HCT116 (cell line): ENCODE data around the gene UBE2E1. TPM values are rescaled to one million over a fixed set of nuclear protein-coding genes. Genes with fewer than 3 reads are reported as not detected.

Experiments used
- ATAC-seq: fragments of 200-7000 bp; cut with Tn5 transposase; 2 replicates; pipeline ENCODE4 v1.9.1; 2020; ENCODE audit warnings: mild to moderate bottlenecking, moderate library complexity
- BruUV-seq: library from RNA; stranded (reverse); fragments of 400-500 nt; replicated peaks from 2 replicates; lab custom pipeline; 2021; lab: Mats Ljungman, UMichigan
- CTCF ChIA-PET: fragments of 300-600 bp; sonication (Branson Sonifier 250); formaldehyde crosslinking; loops from one replicate; lab custom pipeline; 2021; ENCODE audit warnings: antibody characterized with exemption; lab: Charles Lee
- POLR2A ChIA-PET: fragments of 300-600, 350-600 bp; sonication (Branson Sonifier 250); formaldehyde crosslinking; loops from one replicate; lab custom pipeline; 2021; ENCODE audit warnings: antibody characterized with exemption; lab: Charles Lee
- RAD21 ChIA-PET, 2 experiments: fragments of 300-600 bp; sonication (Branson Sonifier 250); formaldehyde crosslinking; loops; one replicate each; lab custom pipeline; 2023; ENCODE audit warnings: low total read pairs in 2 of 2; ENCODE audit not compliant: uncharacterized antibody in 2 of 2, unreplicated experiment in 2 of 2, low non-redundant PET in 1 of 2; lab: Charles Lee
- DNase-seq: peaks from one replicate; pipeline ENCODE4 v3.0.0-alpha.2; 2010; ENCODE audit warnings: low read depth, low spot score
- H2AFZ ChIP-seq: fragments of 200-600 bp; shearing (Covaris generic), sonication (generic); 2 replicates; pipeline ENCODE4 v1.6.1; 2017; ENCODE audit warnings: low read depth, mixed run types, mixed read lengths, antibody characterized with exemption, low read length; ENCODE audit not compliant: poor library complexity, severe bottlenecking
- H3K27ac ChIP-seq: 2 replicates; pipeline ENCODE4 v1.5.1; 2012; ENCODE audit warnings: low read depth, low read length
- H3K27me3 ChIP-seq: fragments of 200-600 bp; sonication (generic); 2 replicates; pipeline ENCODE4 v1.6.1; 2016; ENCODE audit warnings: mixed run types, low read length, mixed read lengths; ENCODE audit not compliant: insufficient read depth
- H3K36me3 ChIP-seq, 2 experiments: fragments of 200-500 bp in 1 of 2; fragments of 200-600 bp in 1 of 2; sonication (Bioruptor generic) in 1 of 2; sonication (generic) in 1 of 2; 2 replicates each; pipeline versions ENCODE4 v1.5.1 to v1.6.1; 2014 to 2016; ENCODE audit warnings: low read length in 2 of 2, inconsistent platforms in 1 of 2, mixed read lengths in 1 of 2, mixed run types in 1 of 2; ENCODE audit not compliant: insufficient read depth in 2 of 2, control insufficient read depth in 1 of 2
- H3K4me1 ChIP-seq, 2 experiments: fragments of 200-600 bp in 1 of 2; sonication (generic) in 1 of 2; 2 replicates each; pipeline versions ENCODE4 v1.5.1 to v1.6.1; 2012 to 2017; ENCODE audit warnings: low read length in 2 of 2, inconsistent platforms in 1 of 2, mild to moderate bottlenecking in 1 of 2, mixed read lengths in 1 of 2, mixed run types in 1 of 2, moderate library complexity in 1 of 2; ENCODE audit not compliant: insufficient read depth in 2 of 2, control insufficient read depth in 1 of 2
- H3K4me2 ChIP-seq: fragments of 200-600 bp; sonication (generic); 2 replicates; pipeline ENCODE4 v1.6.1; 2017; ENCODE audit warnings: mixed run types, low read length, mixed read lengths
- H3K4me3 ChIP-seq, 2 experiments: fragments of 200-600 bp in 1 of 2; sonication (generic) in 1 of 2; replicated peaks in 1 of 2; 2 replicates each; pipeline ENCODE4 v1.5.1; 2011 to 2016; ENCODE audit warnings: low read length in 2 of 2, control low read depth in 1 of 2, low read depth in 1 of 2, mild to moderate bottlenecking in 1 of 2, mixed read lengths in 1 of 2, mixed run types in 1 of 2
- H3K79me2 ChIP-seq: fragments of 200-600 bp; sonication (generic); 2 replicates; pipeline ENCODE4 v1.6.1; 2017; ENCODE audit warnings: mild to moderate bottlenecking, mixed run types, low read length, moderate library complexity, mixed read lengths; ENCODE audit not compliant: insufficient read depth
- H3K9ac ChIP-seq: fragments of 200-600 bp; sonication (generic); 2 replicates; pipeline ENCODE4 v1.6.1; 2016; ENCODE audit warnings: low read length, mixed read lengths
- H3K9me2 ChIP-seq: fragments of 200-600 bp; sonication (generic), shearing (Covaris generic); 2 replicates; pipeline ENCODE4 v1.6.1; 2017; ENCODE audit warnings: mixed run types, mild to moderate bottlenecking, moderate library complexity; ENCODE audit not compliant: insufficient read depth
- H3K9me3 ChIP-seq, 2 experiments: fragments of 200-500 bp in 1 of 2; fragments of 200-600 bp in 1 of 2; sonication (Bioruptor generic) in 1 of 2; sonication (generic) in 1 of 2; 2 replicates each; pipeline ENCODE4 v1.6.1; 2014 to 2017; ENCODE audit warnings: low read length in 2 of 2, mixed read lengths in 2 of 2, inconsistent platforms in 1 of 2, low read depth in 1 of 2, mild to moderate bottlenecking in 1 of 2, mixed run types in 1 of 2, moderate library complexity in 1 of 2; ENCODE audit not compliant: control insufficient read depth in 1 of 2, insufficient read depth in 1 of 2
- H4K20me1 ChIP-seq: fragments of 200-600 bp; sonication (generic), shearing (Covaris generic); 2 replicates; pipeline ENCODE4 v1.6.1; 2017; ENCODE audit warnings: mixed run types, mild to moderate bottlenecking, moderate library complexity; ENCODE audit not compliant: insufficient read depth
- EGR1 ChIP-seq: IDR thresholded peaks from 2 replicates; pipeline ENCODE4 v1.6.1; 2012; ENCODE audit warnings: low read depth
- EZH2phosphoT487 ChIP-seq: fragments of 200-600 bp; IDR thresholded peaks from 2 replicates; pipeline ENCODE4 v1.6.1; 2018; ENCODE audit warnings: antibody characterized with exemption, borderline replicate concordance
- JUND ChIP-seq: IDR thresholded peaks from 2 replicates; pipeline ENCODE4 v1.6.1; 2012
- POLR2A ChIP-seq: IDR thresholded peaks from 2 replicates; pipeline ENCODE4 v1.7.0; 2011; ENCODE audit warnings: borderline replicate concordance; ENCODE audit not compliant: insufficient read depth, insufficient read length; ENCODE audit errors: extremely low read depth
- POLR2AphosphoS5 ChIP-seq: IDR thresholded peaks from 2 replicates; pipeline ENCODE4 v1.6.1; 2011; ENCODE audit warnings: mild to moderate bottlenecking, low read depth, low read length, moderate library complexity
- RAD21 ChIP-seq: IDR thresholded peaks from 2 replicates; pipeline ENCODE4 v1.6.1; 2012; ENCODE audit warnings: low read depth, mild to moderate bottlenecking
- SIN3A ChIP-seq: IDR thresholded peaks from 2 replicates; pipeline ENCODE4 v1.6.1; 2012; ENCODE audit warnings: low read depth
- SRF ChIP-seq: IDR thresholded peaks from 2 replicates; pipeline ENCODE4 v1.6.1; 2012; ENCODE audit warnings: low read depth
- TCF7L2 ChIP-seq: IDR thresholded peaks from 2 replicates; pipeline ENCODE4 v1.7.0; 2011; ENCODE audit warnings: borderline replicate concordance, inconsistent platforms; ENCODE audit not compliant: insufficient read depth, insufficient read length; ENCODE audit errors: extremely low read depth
- YY1 ChIP-seq: IDR thresholded peaks from 2 replicates; pipeline ENCODE4 v1.6.1; 2011; ENCODE audit warnings: low read length, low read depth, moderate library complexity, mild to moderate bottlenecking; ENCODE audit not compliant: insufficient replicate concordance; ENCODE audit errors: extremely low read depth
- ZBTB33 ChIP-seq: IDR thresholded peaks from 2 replicates; pipeline ENCODE4 v1.6.1; 2011; ENCODE audit warnings: mild to moderate bottlenecking, low read length, moderate library complexity; ENCODE audit not compliant: insufficient replicate concordance; ENCODE audit errors: extremely low read depth
- ZFX ChIP-seq: fragments of 450-650 bp; IDR thresholded peaks from 2 replicates; pipeline ENCODE4 v1.6.1; 2017
- ZNF274 ChIP-seq: fragments of 200-500 bp; sonication (Bioruptor generic); IDR thresholded peaks from 2 replicates; pipeline ENCODE4 v1.6.1; 2014; ENCODE audit warnings: mild to moderate bottlenecking, low read depth, low read length, inconsistent platforms
- intact Hi-C: fragments of 100-400 bp; cut with micrococcal nuclease; formaldehyde crosslinking; loops from 2 replicates; pipeline ENCODE4 v1.10.0; 2022
- total RNA-seq: library from RNA; stranded (reverse); gene quantifications from one replicate; pipeline ENCODE4 v1.2.1, GENCODE V29; 2021; ENCODE audit not compliant: unreplicated experiment
- TF ChIP-seq, protein P1 (sequence below): IDR thresholded peaks from 2 replicates; pipeline ENCODE4 v1.6.1; 2012
- TF ChIP-seq, protein P2 (sequence below): IDR thresholded peaks from 2 replicates; pipeline ENCODE4 v1.6.1; 2012

Gene UBE2E1
- total RNA-seq, 1 experiment from 2014 or later: 75.1 TPM

DNA sequence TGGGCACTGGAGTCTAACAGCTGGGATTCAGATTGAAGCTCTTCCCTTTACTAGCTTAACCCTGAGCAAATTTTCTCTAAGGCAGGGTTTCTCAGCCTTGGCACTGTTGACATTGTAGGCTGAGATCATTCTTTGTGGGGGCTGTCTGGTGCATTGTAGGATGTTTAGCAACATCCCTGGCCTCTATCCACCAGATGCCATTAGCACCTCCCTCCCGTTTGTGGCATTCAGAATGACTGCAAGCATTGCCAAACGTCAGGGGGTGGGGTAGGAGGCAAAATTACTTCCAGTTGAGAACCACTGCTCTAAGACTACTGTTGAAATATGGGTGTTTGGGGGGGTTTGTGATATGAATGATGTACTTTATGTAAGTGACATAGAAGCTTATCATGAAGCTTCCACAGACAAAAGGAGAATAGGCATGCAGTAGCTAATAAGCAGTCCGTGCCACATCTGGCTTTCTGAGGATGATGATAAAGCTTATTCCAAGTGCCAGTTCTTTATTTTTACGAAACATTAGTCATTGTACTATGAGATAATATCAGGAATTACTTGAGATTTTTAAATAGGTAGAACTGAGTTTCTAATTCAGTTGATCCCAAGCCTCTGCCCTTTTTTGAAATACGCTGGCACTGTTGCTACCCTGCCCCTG, 71.7 kb downstream of the UBE2E1 start:
- H3K27ac ChIP-seq: no peak overlapping the region
- no peaks in the 10 kb centered on the region for H3K4me1 ChIP-seq
- no peak overlapping the region for H2AFZ ChIP-seq
- peaks cover 4% of the 10 kb centered on the region; the same call in 1 of the 2 replicates for H4K20me1 ChIP-seq
- no peaks in the 10 kb centered on the region for H3K9me3 ChIP-seq
- no peak overlapping the region for H3K4me2 ChIP-seq
- no peaks in the 10 kb centered on the region for H3K27me3 ChIP-seq
- ATAC-seq: no peak
- no peak overlapping the region for H3K4me3 ChIP-seq
- H3K9ac ChIP-seq: no peak overlapping the region
- BruUV-seq: no TSS peak
- DNase-seq: no peak
- POLR2A ChIA-PET: no interaction called here
- RAD21 ChIA-PET: no interaction called here
- TF ChIP-seq SRF (no peak), YY1 (no peak), TCF7L2 (no peak)
- no peaks in the 10 kb centered on the region for H3K9me2 ChIP-seq
- intact Hi-C loops: no loop called here
- CTCF ChIA-PET: interaction anchor here (0.9 kb wide), 1 partner anchor 11 kb away, joined by 3 read pairs; no protein-coding TSS in a partner anchor
- no peaks in the 10 kb centered on the region for H3K36me3 ChIP-seq
- H3K79me2 ChIP-seq: peaks cover 24% of the 10 kb centered on the region

- Histone ChIP-seq H3K36me3 (no peaks in the 10 kb centered on the region), H3K79me2 (peaks cover 30% of the 10 kb centered on the region), H2AFZ (no peak overlapping the region), H3K27me3 (no peaks in the 10 kb centered on the region), H3K4me1 (no peaks in the 10 kb centered on the region), H3K9me2 (no peaks in the 10 kb centered on the region), H3K9me3 (no peaks in the 10 kb centered on the region), H3K4me2 (no peak overlapping the region), H3K27ac (no peak overlapping the region), H3K9ac (no peak overlapping the region), H3K4me3 (no peak overlapping the region), H4K20me1 (peaks cover 4% of the 10 kb centered on the region; the same call in 1 of the 2 replicates)
- POLR2A ChIA-PET: no interaction called here
- no peak for ATAC-seq
- intact Hi-C loops: no loop called here
- RAD21 ChIA-PET: no interaction called here
- no peak for DNase-seq
- BruUV-seq: no TSS peak
- CTCF ChIA-PET: no interaction called here
- TF ChIP-seq, protein P1, sequence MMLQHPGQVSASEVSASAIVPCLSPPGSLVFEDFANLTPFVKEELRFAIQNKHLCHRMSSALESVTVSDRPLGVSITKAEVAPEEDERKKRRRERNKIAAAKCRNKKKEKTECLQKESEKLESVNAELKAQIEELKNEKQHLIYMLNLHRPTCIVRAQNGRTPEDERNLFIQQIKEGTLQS: no peak
- TF ChIP-seq SIN3A (no peak), EGR1 (no peak), ZBTB33 (no peak), POLR2A (no peak), ZNF274 (no peak), RAD21 (no peak), SRF (no peak), ZFX (no peak), JUND (no peak), EZH2phosphoT487 (no peak), POLR2AphosphoS5 (no peak)
- TF ChIP-seq, protein P2, sequence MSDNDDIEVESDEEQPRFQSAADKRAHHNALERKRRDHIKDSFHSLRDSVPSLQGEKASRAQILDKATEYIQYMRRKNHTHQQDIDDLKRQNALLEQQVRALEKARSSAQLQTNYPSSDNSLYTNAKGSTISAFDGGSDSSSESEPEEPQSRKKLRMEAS: no peak
These were observed 73.7 kb downstream of the UBE2E1 start for GRCh38 chr3:23879485-23879884.
